GM12891 (cell line): ENCODE measurements around the gene NEK10.

Experiments
- POLR2A ChIP-seq: IDR thresholded peaks from 2 replicates; pipeline ENCODE4 v1.6.1; 2011; ENCODE audit warnings: low read depth, low read length, control low read depth
- POLR2AphosphoS5 ChIP-seq: IDR thresholded peaks from 2 replicates; pipeline ENCODE4 v1.6.1; 2011; ENCODE audit warnings: low read depth, low read length, control low read depth
- SPI1 ChIP-seq: IDR thresholded peaks from 2 replicates; pipeline ENCODE4 v1.6.1; 2011; ENCODE audit warnings: low read depth, low read length, control low read depth
- TAF1 ChIP-seq: IDR thresholded peaks from 2 replicates; pipeline ENCODE4 v1.6.1; 2011; ENCODE audit warnings: low read depth, low read length, control low read depth

GRCh38 chr3:27074914-27075313, 294.3 kb downstream of the NEK10 start:
- TF ChIP-seq POLR2A (no peak), TAF1 (no peak), POLR2AphosphoS5 (no peak), SPI1 (no peak)
